NOMO-1 treated with dmso at 0.1 percent for 144 hours (cell line): ENCODE data around the gene DAPK3.
"Not testable (repeated sequence)": the region's sequence is repeated elsewhere in the genome, so short reads cannot be mapped to it uniquely, and the experiment has no call there.

Experiments used
- DNase-seq: peaks from one replicate; lab custom pipeline; 2025; ENCODE audit not compliant: unreplicated experiment; lab: John Stamatoyannopoulos, UW

Gene DAPK3

DNA sequence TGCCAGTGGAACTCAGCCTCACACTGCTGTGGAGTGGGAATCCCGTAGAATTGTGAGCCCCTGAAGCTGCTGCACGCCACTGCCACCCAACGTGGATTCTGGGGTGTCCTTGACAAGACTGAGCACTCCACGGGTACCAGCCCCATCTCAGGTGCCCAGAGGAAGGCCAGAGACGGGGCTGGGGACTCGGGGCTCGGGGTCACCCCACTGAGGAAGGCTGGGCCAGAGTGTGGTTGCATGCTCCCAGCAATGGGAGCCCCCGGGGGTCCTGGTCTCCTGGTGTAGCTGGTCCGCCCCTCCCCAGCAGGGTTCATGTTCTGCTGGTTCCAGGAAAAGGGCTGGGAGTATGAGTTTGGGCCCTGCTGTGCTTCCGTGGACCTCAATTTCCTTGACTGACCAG, 15.2 kb downstream of the DAPK3 start:
- no peak for DNase-seq

DNA sequence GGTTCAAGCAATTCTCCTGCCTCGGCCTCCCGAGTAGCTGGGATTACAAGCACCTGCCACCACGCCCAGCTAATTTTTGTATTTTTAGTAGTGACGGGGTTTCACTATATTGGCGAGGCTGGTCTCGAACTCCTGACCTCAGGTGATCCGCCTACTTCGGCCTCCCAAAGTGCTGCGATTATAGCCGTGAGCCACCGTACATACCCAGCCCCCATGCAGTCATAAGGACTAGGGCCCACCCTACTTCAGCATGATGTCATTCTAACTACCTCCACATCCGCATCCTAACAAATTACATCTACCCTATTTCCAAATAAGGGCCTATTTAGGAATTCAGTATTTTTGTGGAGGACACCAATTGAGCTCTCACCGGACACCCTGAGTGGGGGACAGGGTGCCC, 15.6 kb downstream of the DAPK3 start:
- DNase-seq: not testable (repeated sequence)

DNA sequence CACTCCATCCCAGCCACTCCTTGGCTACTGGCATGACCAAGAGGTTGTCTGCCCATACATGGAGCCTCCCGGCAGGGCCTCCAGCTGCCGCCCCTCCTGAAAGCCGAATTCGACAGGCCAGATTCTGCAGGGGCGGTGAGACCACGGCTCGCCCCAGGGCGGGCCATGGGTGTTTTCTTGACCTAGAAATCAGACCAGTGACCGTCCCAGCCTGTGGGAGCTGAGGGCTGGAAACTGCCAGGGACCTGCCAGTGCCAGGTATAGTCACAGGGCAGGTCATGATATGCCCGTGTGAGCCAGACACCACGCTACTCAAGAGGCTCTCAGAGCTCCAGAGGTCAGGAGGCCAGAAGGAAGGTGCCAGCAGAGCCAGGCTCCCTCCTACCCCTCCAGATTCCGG, 16.8 kb downstream of the DAPK3 start:
- no peak for DNase-seq

DNA sequence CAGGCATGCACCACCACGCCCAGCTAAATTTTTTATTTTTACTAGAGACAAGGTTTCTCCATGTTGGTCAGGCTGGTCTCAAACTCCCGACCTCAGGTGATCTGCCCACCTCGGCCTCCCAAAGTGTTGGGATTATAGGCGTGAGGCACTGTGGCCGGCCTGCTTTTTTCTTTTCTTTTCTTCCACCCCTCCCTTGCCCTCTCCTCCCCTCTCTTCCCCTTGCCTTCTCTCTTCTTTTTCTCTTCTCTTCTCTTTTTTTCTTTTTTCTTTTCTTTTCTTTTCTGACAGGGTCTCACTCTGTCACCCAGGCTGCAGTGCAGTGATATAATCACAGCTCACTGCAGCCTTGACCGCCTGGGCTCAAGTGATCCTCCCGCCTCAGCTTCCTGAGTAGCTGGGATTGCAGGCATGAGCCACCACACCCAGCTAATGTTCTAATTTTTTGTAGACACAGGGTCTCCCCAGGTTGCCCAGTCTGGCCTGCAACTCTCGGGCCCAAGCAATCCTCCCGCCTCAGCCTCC, 18.1 kb downstream of the DAPK3 start:
- DNase-seq: not testable (repeated sequence)

DNA sequence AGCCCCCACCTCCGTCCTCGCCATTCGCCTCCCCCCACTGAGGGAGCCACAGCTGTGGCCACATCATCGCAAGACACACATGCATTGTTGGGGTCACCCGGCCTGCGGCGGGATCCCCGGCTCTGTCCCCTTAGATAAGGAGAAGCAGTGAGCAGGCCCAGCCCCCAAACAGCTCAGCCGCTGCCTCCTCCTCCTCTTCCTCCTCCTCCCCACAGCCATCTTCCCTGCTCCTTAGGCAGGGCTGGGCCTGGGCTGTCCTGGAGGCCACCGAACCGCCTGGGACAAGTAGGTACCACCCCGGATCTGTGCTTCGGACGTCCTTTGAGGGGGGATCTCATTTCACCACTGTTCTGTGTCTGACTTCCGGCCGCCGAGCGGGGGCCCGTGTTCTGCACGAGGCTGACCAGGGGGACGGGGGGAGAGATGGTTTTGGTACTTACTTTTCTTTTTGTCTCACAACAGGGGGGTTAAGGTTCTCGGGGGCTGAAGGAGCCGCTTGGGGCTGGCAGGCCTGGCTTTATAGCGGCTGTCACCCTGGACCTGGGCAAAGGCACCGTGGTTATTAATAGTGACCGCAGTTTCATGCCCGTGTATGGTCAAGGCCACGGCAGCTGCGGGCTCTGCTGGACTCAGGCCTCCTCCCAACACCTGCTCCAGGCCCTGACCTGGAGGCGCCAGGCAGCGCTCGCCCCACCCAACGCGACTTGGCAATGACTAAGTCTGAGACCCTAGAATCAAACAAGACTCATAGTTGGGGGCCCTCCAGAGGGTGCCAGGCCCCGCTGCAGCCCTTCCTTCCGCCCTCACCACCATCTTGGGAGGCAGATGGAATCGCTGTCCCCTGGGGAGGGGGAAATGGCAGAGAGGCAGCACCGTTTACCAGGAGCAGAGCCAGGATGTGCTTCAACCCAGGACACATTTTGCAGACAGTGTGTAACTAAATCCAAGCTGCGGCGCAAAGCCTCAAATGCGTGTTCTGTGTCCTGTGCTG, 19.7 kb downstream of the DAPK3 start:
- no peak for DNase-seq

DNA sequence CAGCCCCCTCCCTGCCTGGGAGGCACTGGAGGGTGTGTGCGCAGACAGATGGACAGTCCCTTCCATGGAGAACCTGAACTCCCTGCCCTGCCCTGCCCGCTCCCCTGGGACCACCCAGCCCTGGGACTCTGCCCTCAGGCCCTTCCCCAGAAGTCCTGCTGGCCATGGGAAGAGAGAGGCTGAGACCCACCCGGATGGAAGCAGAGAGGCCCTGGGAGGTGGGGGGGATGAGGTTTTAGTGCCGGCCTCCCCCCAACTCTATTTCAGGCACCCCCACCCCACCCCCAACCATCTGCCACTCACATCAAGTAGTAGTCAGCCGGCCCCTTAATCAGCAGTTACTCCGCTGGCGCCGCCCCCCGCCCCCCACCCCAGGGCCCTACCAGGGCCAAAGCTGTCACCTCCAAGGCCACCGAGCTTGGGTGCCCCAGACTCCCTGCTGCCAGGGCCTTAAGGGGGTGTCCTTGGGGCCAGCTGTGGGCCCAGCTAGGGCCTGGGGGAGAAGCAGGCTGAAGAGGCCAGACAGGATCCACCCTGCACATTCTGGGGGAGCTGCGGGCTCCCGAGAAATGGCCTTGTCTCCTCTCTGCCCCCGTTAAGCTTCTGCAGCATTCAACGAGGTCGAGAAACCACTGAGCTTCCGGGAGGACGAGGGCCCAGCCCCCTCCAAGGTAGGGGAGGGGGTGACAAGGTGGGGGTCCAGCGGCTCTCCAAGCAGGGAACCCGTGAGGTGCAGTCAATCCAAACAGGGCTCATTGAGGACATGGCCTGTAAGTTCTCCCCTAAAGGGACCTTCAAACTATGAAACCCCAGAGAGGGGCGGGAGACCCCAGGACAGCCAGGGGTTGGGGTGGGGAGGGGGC, 20.7 kb downstream of the DAPK3 start:
- no peak for DNase-seq

DNA sequence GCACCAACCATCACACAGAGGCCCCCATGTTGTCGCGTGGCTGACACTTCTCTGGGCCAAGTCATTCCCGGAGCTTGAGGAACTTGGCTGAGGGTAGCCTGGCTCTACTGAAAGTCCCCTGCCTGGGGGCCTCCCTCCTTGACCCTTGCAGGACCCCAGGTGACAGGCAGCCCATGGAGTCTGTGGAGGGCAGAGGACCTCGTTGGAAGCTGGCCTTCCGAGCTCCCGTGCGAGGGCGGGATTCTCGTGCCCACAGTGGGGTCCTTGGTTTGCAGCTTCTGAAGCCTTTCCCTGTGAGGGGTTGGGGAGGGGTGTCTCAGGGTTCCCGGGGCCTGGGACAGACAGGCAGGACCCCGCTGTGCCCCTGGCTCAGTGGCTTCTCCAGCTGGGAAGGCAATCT, 21.6 kb downstream of the DAPK3 start:
- DNase-seq: no peak

DNA sequence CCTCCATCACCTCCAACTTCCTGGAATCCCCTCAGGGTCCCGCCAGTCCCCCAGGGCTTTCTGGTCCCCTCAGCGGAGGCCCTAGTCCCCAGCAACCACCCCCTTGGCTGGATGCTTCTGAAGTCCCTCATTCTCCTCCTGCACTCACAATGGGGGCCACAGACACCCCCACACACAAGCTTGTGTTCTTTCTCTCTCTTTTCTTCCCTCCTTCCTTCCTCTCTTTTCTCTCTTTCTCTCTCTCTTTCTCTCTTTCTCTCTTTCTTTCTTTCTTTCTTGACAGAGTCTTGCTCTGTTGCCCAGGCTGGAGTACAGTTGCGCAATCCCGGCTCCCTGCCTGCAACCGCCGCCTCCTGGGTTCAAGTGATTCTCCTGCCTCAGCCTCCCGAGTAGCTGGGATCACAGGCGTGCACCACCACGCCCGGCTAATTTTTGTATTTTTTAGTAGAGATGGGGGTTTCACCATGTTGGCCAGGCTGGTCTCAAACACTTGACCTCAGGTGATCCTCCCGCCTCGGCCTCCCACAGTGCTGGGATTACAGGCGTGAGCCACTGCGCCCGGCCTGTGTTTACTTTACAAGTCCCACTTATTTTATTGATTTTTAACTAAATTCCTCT, 23.5 kb downstream of the DAPK3 start:
- DNase-seq: not testable (repeated sequence)

DNA sequence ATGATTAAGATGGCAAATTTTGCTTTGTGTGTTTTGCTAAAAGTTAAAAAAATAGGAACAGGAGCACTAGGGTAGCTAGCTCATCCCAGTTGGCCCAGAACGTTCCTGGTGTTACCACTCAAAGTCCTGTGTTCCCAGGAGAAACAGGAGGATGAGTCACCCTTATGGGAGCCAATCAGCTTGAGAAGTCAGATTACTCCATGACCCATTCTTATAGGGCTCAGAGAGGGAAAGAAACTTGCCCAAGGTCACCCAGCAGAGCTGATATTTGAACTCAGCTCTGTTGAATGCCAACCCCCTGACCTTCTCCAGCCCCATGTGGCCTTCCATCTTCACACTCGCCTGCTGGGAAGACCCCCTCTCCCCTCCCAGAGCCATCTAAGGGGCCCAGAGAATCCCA, 25.1 kb downstream of the DAPK3 start:
- no peak for DNase-seq

DNA sequence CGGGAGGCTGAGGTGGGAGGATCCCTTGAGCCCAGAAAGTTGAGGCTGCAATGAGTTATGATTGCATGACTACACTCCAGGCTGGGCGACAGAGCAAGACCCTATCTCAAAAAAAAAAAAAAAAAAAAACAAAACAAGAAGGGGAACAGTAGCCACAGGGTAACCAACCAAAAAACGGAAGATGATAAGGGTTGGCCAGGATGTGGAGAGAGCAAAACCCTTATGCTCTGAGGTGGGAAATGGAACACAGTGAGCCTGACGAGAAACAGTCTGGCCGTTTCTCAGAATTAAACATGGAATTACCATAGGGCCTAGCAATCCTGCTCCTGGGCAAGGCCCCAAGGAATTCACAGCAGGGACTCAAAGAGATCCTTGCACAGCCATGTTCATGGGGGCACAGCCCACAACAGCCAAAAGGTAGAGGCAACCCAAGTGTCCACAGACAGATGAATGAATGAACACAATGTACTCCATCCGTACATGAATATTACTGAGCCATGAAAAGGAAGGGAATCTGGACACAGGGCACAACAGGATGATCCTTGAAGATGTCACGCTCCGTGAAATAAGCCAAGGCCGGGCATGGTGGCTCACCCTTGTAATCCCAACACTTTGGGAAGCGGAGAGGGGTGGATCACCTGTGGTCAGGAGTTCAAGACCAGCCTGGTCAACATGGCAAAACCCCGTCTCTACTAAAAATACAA, 26.7 kb downstream of the DAPK3 start:
- no peak for DNase-seq

DNA sequence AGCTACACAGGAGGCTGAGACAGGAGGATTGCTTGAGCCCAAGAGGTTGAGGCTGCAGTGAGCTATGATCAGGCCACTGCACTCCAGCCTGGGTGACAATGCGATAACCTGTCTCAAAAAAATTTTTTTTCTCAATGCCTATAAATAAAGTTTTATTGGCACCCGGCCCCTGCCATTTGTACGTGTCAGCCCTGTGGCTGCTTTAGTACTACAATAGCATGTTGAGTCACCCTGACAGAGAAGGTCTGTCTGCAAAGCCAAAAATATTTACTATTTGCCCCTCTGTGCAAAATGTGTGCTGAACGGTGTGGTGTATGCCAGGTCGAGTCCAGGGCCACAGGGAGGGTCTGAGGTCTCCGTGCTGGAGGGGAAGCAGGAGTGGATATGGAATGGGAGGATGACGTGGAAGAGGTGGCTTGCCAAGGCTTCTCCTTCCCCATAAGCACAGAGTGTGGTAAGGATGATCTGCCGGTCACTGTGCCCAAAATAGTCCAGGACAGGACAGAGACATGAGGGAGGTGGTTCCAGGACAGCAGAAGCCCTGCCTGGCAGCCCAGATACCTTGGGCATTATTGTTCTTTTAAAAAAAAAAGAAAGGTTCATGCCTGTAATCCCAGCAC, 28.0 kb downstream of the DAPK3 start:
- no peak for DNase-seq

DNA sequence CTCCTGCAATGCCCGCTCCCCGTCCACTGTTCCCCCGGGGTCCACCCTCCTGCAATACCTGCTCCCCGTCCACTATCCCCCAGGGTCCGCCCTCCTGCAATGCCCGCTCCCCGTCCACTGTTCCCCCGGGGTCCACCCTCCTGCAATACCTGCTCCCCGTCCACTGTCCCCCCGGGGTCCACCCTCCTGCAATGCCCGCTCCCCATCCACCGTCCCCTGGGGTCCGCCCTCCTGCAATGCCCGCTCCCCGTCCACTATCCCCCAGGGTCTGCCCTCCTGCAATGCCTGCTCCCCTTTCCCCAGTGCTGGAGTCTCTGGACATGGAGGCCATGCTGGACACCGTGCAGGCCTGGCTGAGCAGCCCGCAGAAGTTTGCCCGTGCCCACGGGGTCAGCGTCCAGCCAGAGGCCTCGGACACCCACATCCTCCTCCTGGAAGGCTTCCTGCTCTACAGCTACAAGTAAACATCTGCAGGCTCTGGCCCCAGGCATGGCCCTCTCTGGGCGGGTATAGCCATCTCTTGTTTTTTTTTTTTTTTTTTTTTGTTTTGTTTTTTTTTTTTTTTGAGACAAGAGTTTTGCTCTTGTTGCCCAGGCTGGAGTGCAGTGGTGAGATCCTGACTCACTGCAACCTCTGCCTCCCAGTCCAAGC, 32.5 kb downstream of the DAPK3 start:
- DNase-seq: not testable (repeated sequence)

DNA sequence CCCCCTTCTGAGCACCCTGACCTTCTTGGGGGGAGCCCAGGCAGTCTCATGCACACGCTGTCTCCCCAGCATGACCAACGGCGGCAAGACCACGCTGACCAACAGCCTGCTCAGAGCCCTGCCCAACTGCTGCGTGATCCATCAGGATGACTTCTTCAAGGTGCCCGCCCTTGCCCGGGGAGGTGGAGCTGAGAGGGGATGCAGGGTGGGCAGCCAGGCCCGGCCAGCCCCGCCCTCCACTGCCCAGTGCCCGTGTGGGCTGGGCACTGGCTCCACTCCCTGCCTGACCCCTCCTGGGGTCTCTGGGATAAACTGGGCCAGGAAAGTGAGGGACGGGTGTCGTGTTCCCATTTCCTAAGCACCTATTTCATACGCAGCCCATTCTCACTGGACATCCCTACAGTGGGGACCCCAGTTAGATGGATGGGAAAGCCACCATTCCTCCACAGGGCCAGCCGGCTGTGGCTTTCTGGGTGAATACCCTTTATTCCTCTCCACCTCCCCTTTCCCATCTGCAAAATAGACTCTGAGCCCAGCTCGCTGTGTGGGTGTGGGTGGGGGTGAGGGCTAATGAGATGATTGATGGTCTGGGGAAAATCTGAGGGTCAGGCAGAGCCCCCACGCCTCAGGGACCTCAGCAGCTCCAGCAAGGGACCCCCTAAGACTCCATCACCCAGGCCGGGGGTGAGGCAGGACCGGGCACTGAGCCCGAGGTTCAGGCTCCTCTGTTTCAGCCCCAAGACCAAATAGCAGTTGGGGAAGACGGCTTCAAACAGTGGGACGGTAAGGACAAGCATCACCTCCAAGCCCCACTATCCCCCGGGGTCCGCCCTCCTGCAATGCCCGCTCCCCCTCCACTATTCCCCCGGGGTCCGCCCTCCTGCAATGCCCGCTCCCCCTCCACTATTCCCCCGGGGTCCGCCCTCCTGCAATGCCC, 34.1 kb downstream of the DAPK3 start:
- no peak for DNase-seq

DNA sequence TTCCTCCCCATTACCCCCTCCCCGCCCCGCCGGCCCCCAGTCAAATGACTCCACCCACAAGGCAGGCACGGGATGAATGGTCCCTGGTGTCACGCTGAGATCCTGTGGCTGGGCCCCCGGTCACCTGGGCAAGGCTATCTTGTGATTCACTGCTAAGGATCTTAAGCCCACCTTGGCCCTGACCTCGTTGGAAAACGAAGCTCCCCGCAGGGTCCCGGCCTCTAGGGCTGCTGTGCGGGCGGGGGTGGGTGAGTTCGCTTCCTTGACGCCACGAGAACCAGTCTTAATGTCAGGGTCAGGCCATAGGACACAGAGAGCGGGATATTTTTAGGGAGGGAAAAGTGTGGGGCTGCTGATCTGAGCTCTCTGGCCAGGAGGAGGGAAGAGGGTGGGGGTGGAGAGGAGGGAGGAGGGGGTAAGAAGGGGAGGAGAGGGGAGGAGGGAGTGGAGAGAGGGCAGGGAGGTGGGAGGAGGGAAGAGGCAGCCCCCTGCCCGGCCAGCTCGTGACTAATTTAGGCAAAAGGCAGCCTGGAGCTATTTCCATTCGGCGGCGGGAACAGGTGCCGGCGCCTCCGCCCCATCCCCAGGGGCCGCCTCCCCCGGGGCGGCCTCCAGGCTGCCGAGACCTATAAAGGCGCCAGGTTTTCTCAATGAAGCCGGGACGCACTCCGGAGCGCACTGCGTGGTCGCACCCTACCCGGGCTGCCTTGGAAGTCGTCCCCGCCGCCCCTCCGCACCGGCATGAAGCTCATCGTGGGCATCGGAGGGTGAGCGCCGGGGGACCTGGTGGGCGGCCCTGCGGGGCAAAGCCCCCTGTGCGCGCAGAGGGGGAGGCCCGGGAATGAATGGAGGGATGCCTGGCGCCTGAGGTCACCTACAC, 37.7 kb downstream of the DAPK3 start, which contains the start of gene NMRK2:
NMRK2 (plus strand) TSS at position 139 of the 880 bp plus-strand sequence; CDS start at position 742, 603 bp downstream.
- DNase-seq: no peak

DNA sequence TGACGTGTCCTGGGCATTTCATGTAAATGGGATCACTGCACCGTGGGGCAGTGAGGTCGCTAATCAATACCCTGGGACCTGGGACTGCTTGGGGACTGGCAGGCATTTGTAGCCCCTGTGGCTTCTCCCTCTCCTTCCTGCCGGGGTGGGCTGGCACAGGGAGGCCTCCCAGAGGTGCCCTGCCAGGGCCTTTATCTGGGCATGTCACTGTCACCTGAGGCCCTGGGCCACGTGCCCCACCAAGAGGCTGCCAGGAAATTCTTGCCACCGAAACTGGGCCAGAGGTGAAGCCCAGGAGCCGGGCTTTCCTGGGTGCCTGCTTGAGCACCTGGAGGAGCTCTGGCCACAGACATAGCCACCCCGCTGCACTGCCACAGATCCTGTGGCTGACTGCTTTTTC, 39.9 kb downstream of the DAPK3 start:
- DNase-seq: no peak

DNA sequence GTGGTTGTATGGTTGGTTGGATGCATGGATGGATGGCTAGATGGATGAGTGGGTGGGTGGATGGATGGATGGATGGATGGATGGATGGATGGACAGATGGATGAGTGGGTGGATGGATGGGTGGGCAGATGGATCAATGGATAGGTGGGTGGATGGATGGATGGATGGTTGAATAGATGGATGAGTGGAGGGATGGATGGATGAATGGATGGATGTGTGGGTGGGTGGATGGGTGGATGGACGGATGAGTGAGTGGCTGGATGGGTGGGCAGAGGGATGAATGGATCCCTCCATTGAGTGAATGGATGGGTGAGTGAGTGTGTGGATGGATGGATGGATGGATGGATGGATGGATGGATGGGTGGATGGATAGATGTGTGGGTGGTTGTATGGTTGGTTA, 47.0 kb downstream of the DAPK3 start:
- DNase-seq: no peak

DNA sequence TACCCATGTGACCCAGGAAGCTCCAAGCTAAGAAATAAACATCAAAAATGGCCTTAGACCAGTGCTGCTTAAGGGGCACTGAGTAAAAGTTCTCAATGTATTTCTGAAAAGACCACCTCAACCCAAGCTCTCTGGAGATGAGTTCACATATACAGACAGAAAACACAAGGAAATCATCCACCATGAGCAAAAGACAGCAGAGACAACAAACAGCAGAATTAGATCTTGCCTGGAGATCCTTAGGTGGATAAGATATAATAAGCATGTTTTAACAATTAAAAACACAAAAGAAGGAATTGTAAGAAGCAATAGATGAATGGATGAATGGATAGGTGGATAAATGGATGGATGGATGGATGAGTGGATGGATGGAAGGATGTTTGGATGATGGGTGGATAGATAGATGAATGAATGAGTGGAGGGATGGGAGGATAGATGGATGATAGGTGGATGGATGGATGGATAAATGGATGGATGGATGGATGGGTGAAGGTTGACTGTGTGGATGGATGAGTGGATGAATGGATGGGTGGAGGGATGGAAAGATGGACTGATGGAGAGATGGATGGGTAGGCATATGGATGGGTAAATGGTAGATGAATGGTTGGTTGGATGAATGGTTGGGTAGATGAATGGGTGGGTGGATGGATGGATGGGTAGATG, 47.7 kb downstream of the DAPK3 start:
- no peak for DNase-seq
